HepG2 (cell line): ENCODE measurements around the gene ITSN2. TPM values are rescaled to one million over a fixed set of nuclear protein-coding genes. Genes with fewer than 3 reads are reported as not detected.

Experiments used
- ATAC-seq: fragments of 200-7000 bp; cut with Tn5 transposase; 3 replicates; pipeline ENCODE4 v1.9.1; 2020; ENCODE audit warnings: mild to moderate bottlenecking, moderate library complexity
- BruUV-seq: library from RNA; stranded (reverse); fragments of 400-500 nt; replicated peaks from 2 replicates; lab custom pipeline; 2021; lab: Mats Ljungman, UMichigan
- CTCF ChIA-PET: fragments of 300-600 bp; formaldehyde crosslinking; extraction: SDS; loops from one replicate; lab custom pipeline; 2021; ENCODE audit warnings: low total read pairs, inconsistent platforms, low intra/inter-chr PET ratio; lab: Yijun Ruan, JAX
- POLR2A ChIA-PET: fragments of 350-600 bp; sonication (Branson Sonifier 250); formaldehyde crosslinking; loops from one replicate; lab custom pipeline; 2020; ENCODE audit warnings: antibody characterized with exemption, inconsistent platforms; lab: Yijun Ruan, JAX
- DNase-seq: peaks from one replicate; pipeline ENCODE4 v3.0.0-alpha.2; 2015; ENCODE audit warnings: low spot score
- FAIRE-seq: peaks from 3 replicates; lab custom pipeline; 2011; peaks lifted over from hg19 to GRCh38; lab: Jason Lieb, UNC
- H2AFZ ChIP-seq: one replicate; pipeline ENCODE4 v1.6.1; 2011; ENCODE audit warnings: low read length, inconsistent platforms
- H3K27ac ChIP-seq: fragments of 300-600 bp; 3 replicates; pipeline ENCODE4 v1.8.0; 2011; ENCODE audit warnings: mixed run types, mild to moderate bottlenecking, mixed read lengths, low read length, inconsistent platforms; ENCODE audit not compliant: insufficient read depth; ENCODE audit errors: extremely low read length
- H3K27me3 ChIP-seq, 2 experiments: fragments of 200-600 bp in 1 of 2; 2 replicates in 1 of 2; 3 replicates in 1 of 2; pipeline versions ENCODE4 v1.6.0 to v1.8.0; 2011; ENCODE audit warnings: low read length in 2 of 2, mild to moderate bottlenecking in 2 of 2, moderate library complexity in 2 of 2, inconsistent platforms in 1 of 2; ENCODE audit not compliant: insufficient read depth in 2 of 2, control insufficient read depth in 1 of 2
- H3K36me3 ChIP-seq, 2 experiments: fragments of 200-600 bp in 1 of 2; replicated peaks in 1 of 2; 2 replicates in 1 of 2; 3 replicates in 1 of 2; pipeline versions ENCODE4 v1.5.1 to v1.8.0; 2011; ENCODE audit warnings: low read length in 2 of 2, inconsistent platforms in 1 of 2; ENCODE audit not compliant: insufficient read depth in 2 of 2, control insufficient read depth in 1 of 2
- H3K4me1 ChIP-seq: 2 replicates; pipeline ENCODE4 v1.5.1; 2012; ENCODE audit warnings: low read length, inconsistent platforms; ENCODE audit not compliant: insufficient read depth
- H3K4me2 ChIP-seq: 2 replicates; pipeline ENCODE4 v1.6.0; 2011; ENCODE audit warnings: low read depth, low read length, inconsistent platforms
- H3K4me3 ChIP-seq, 3 experiments: fragments of 200-600 bp in 1 of 3; sonication (generic), shearing (Covaris generic) in 1 of 3; replicated peaks in 1 of 3; 2 replicates each; pipeline ENCODE4 v1.5.1; 2011 to 2016; ENCODE audit warnings: low read length in 3 of 3, inconsistent platforms in 2 of 3, low read depth in 2 of 3, mild to moderate bottlenecking in 2 of 3, control low read depth in 1 of 3, mixed read lengths in 1 of 3; ENCODE audit not compliant: insufficient read depth in 1 of 3
- H3K79me2 ChIP-seq: one replicate; pipeline ENCODE4 v1.6.1; 2011; ENCODE audit warnings: low read length, inconsistent platforms; ENCODE audit not compliant: insufficient read depth
- H3K9ac ChIP-seq: 2 replicates; pipeline ENCODE4 v1.6.0; 2011; ENCODE audit warnings: mild to moderate bottlenecking, low read depth, low read length, inconsistent platforms; ENCODE audit not compliant: insufficient read depth
- H3K9me3 ChIP-seq: 2 replicates; pipeline ENCODE4 v1.5.1; 2012; ENCODE audit warnings: mild to moderate bottlenecking, low read length
- H4K20me1 ChIP-seq: 2 replicates; pipeline ENCODE4 v1.6.0; 2011; ENCODE audit warnings: inconsistent platforms, mild to moderate bottlenecking, low read length, moderate library complexity; ENCODE audit not compliant: insufficient read depth
- AFF4 ChIP-seq: sonication (generic); formaldehyde crosslinking; IDR thresholded peaks from 2 replicates; pipeline ENCODE4 v1.4.0; 2020; ENCODE audit warnings: missing genetic modification reagents
- MLLT10 ChIP-seq: sonication (generic); formaldehyde crosslinking; IDR thresholded peaks from 2 replicates; pipeline ENCODE4 v1.4.0; 2020; ENCODE audit warnings: missing genetic modification reagents
- NFKBIZ ChIP-seq: IDR thresholded peaks from 2 replicates; pipeline ENCODE4 v1.6.1; 2018; ENCODE audit warnings: missing genetic modification reagents, missing compliant biosample characterization
- TBX2 ChIP-seq: sonication (generic); formaldehyde crosslinking; IDR thresholded peaks from 2 replicates; pipeline ENCODE4 v1.5.0; 2020; ENCODE audit warnings: missing genetic modification reagents, mild to moderate bottlenecking, borderline replicate concordance
- ZFP1 ChIP-seq: IDR thresholded peaks from 2 replicates; pipeline ENCODE4 v1.6.1; 2016
- ZFP90 ChIP-seq: sonication (generic); formaldehyde crosslinking; IDR thresholded peaks from 2 replicates; pipeline ENCODE4 v1.8.0; 2022; ENCODE audit warnings: missing genetic modification reagents, mild to moderate bottlenecking, inconsistent platforms, borderline replicate concordance
- ZNF121 ChIP-seq: sonication (generic); formaldehyde crosslinking; IDR thresholded peaks from 2 replicates; pipeline ENCODE4 v1.5.0; 2020; ENCODE audit warnings: mild to moderate bottlenecking, missing genetic modification reagents
- ZNF749 ChIP-seq: sonication (generic); formaldehyde crosslinking; IDR thresholded peaks from 2 replicates; pipeline ENCODE4 v1.8.0; 2022; ENCODE audit warnings: mild to moderate bottlenecking, missing genetic modification reagents, moderate library complexity, borderline replicate concordance
- WGBS: methylation state at CpG from one replicate; pipeline ENCODE4 v1.1.6; 2017; ENCODE audit warnings: low lambda C conversion rate; 5-methylcytosine and 5-hydroxymethylcytosine counted together
- in situ Hi-C: cut with HindIII; loops from 2 replicates; pipeline ENCODE4 v1.10.0; 2017; ENCODE audit warnings: low pct_unique_long_range_greater_than_20kb; ENCODE audit not compliant: extremely low pct_ligation_motif_present
- intact Hi-C: fragments of 100-400 bp; cut with micrococcal nuclease; formaldehyde crosslinking; loops from one replicate; pipeline ENCODE4 v1.10.0; 2022; ENCODE audit not compliant: unreplicated experiment
- polyA plus RNA-seq, 8 experiments: library from polyadenylated mRNA; depleted of rRNA in 3 of 8; stranded (reverse) in 7 of 8; unstranded in 1 of 8; fragments of >200 nt; fragmentation: Illumina TruSeq in 4 of 8; extraction: Trizol in 4 of 8; gene quantifications; 2 replicates each; pipeline versions ENCODE4 v1.2.1 to v1.2.3, GENCODE V29; 2011 to 2016; ENCODE audit warnings: low read depth in 4 of 8, missing spikeins in 1 of 8, mixed read lengths in 1 of 8; ENCODE audit not compliant: insufficient read depth in 1 of 8
- total RNA-seq, 5 experiments: library from RNA; depleted of rRNA; stranded (reverse); fragments of >200 nt; fragmentation: Illumina TruSeq; extraction: Trizol; gene quantifications; 2 replicates each; pipeline ENCODE4 v1.2.3, GENCODE V29; 2016; ENCODE audit warnings: low read depth in 1 of 5
- TF ChIP-seq, protein P1 (sequence below): sonication (generic); formaldehyde crosslinking; IDR thresholded peaks from 2 replicates; pipeline ENCODE4 v1.5.0; 2020; ENCODE audit warnings: mild to moderate bottlenecking, missing genetic modification reagents
- TF ChIP-seq, protein P2 (sequence below): fragments of 450-650 bp; IDR thresholded peaks from 2 replicates; pipeline ENCODE4 v1.6.1; 2016

ITSN2 gene
- total and polyA plus RNA-seq, 2 of the 13 experiments (the other 11 are each of a cell fraction or from before 2014, with no cell fraction given), result 26.0 to 26.6 TPM

DNA sequence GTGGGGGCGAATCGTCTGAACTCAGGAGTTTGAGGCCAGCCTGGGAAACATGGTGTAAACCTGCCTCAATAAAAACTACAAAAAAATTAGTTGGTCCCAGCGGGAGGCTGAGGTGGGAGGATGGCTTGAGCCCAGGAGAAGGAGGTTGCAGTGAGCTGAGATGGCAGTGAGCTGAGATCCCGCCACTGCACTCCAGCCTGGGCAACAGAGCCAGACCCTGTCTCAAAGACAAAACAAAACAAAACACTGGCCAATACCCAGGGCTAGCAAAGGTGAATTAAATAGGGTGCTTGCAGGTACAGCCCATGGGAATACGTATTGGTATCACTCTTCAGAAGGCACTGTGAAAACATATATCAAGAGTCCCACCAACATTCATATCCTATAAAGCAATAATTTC, 7.0 kb downstream of the ITSN2 start:
- intact Hi-C loops (no loop called here), in situ Hi-C loops (no loop called here)
- Histone ChIP-seq H3K9me3 (no peaks in the 10 kb centered on the region), H3K36me3 (no peaks in the 10 kb centered on the region), H3K27me3 (no peaks in the 10 kb centered on the region), H2AFZ (no peak overlapping the region), H4K20me1 (no peaks in the 10 kb centered on the region), H3K27ac (no peak overlapping the region), H3K4me2 (no peak overlapping the region), H3K4me1 (peaks cover 7% of the 10 kb centered on the region), H3K79me2 (peaks cover 70% of the 10 kb centered on the region), H3K9ac (no peak overlapping the region), H3K4me3 (no peak overlapping the region)
- no TSS peak for BruUV-seq
- FAIRE-seq, result no peak
- TF ChIP-seq, protein P1, sequence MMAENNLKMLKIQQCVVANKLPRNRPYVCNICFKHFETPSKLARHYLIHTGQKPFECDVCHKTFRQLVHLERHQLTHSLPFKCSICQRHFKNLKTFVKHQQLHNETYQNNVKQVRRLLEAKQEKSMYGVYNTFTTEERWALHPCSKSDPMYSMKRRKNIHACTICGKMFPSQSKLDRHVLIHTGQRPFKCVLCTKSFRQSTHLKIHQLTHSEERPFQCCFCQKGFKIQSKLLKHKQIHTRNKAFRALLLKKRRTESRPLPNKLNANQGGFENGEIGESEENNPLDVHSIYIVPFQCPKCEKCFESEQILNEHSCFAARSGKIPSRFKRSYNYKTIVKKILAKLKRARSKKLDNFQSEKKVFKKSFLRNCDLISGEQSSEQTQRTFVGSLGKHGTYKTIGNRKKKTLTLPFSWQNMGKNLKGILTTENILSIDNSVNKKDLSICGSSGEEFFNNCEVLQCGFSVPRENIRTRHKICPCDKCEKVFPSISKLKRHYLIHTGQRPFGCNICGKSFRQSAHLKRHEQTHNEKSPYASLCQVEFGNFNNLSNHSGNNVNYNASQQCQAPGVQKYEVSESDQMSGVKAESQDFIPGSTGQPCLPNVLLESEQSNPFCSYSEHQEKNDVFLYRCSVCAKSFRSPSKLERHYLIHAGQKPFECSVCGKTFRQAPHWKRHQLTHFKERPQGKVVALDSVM (CRISPR knock-in tag), result peak; percentile 47; the same call in 1 of the 2 replicates
- TF ChIP-seq ZNF121 (CRISPR knock-in tag), result peak; percentile 85
- TF ChIP-seq, protein P2, sequence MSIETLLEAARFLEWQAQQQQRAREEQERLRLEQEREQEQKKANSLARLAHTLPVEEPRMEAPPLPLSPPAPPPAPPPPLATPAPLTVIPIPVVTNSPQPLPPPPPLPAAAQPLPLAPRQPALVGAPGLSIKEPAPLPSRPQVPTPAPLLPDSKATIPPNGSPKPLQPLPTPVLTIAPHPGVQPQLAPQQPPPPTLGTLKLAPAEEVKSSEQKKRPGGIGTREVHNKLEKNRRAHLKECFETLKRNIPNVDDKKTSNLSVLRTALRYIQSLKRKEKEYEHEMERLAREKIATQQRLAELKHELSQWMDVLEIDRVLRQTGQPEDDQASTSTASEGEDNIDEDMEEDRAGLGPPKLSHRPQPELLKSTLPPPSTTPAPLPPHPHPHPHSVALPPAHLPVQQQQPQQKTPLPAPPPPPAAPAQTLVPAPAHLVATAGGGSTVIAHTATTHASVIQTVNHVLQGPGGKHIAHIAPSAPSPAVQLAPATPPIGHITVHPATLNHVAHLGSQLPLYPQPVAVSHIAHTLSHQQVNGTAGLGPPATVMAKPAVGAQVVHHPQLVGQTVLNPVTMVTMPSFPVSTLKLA, result no peak
- TF ChIP-seq ZFP1 (CRISPR knock-in tag), result no peak
- DNase-seq, result no peak
- WGBS, result 78% methylated on average over 5 of the region's 5 CpGs
- CTCF ChIA-PET, result no interaction called here
- POLR2A ChIA-PET, result no interaction called here
- ATAC-seq, result no peak

DNA sequence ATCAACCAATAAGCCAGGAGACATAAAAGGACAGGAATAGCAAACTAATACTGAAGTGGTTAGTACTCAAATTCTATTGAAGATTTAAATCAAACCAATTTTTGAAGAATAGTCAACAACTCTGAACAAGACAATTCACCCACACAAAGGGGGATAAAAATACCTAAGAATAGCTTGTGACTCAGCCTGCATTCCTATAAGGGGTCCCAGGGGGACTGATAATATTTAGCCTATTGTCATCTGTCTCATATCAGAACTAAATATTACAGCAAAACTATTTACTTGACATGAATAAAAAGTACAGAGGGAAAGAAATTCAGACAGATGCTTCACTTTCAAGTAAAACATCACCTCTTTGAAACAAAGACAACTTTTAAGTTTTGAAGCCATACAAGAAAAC, 7.7 kb downstream of the ITSN2 start:
- intact Hi-C loops (no loop called here), in situ Hi-C loops (no loop called here)
- BruUV-seq, result no TSS peak
- POLR2A ChIA-PET, result no interaction called here
- ATAC-seq, result no peak
- TF ChIP-seq ZNF749 (CRISPR knock-in tag), result no peak
- no peak for TF ChIP-seq TBX2 (CRISPR knock-in tag)
- TF ChIP-seq MLLT10 (CRISPR knock-in tag), result no peak
- no peak for TF ChIP-seq NFKBIZ (CRISPR knock-in tag)
- no peak for TF ChIP-seq AFF4
- TF ChIP-seq ZFP90 (CRISPR knock-in tag), result no peak
- H2AFZ ChIP-seq, result no peak overlapping the region
- no peak for DNase-seq
- peaks cover 69% of the 10 kb centered on the region for H3K79me2 ChIP-seq
- no peak overlapping the region for H3K4me3 ChIP-seq
- no peaks in the 10 kb centered on the region for H3K36me3 ChIP-seq
- H3K4me1 ChIP-seq, result peaks cover under 1% of the 10 kb centered on the region; the same call in 1 of the 2 replicates
- H3K27me3 ChIP-seq, result no peaks in the 10 kb centered on the region
- H3K4me2 ChIP-seq, result no peak overlapping the region
- H3K27ac ChIP-seq, result no peak overlapping the region
- FAIRE-seq, result no peak
- no peak overlapping the region for H3K9ac ChIP-seq
- H3K9me3 ChIP-seq, result no peaks in the 10 kb centered on the region
- no peaks in the 10 kb centered on the region for H4K20me1 ChIP-seq
- CTCF ChIA-PET, result no interaction called here
